Endothelial cell of umbilical vein (primary cell): ENCODE data around the gene CYP4F8. TPM values are rescaled to one million over a fixed set of nuclear protein-coding genes. Genes with fewer than 3 reads are reported as not detected.

ENCODE experiments used
- BruUV-seq: library from RNA; stranded (reverse); fragments of 400-500 nt; replicated peaks from 2 replicates; lab custom pipeline; 2021; lab: Mats Ljungman, UMichigan
- CTCF ChIA-PET: fragments of 300-600, 350-600 bp; sonication (Branson Sonifier 250); formaldehyde crosslinking; loops from one replicate; lab custom pipeline; 2021; ENCODE audit warnings: antibody characterized with exemption, inconsistent platforms; lab: Charles Lee
- POLR2A ChIA-PET: fragments of 300-600, 350-600 bp; sonication (Branson Sonifier 250); formaldehyde crosslinking; loops from one replicate; lab custom pipeline; 2021; ENCODE audit warnings: antibody characterized with exemption, inconsistent platforms; lab: Charles Lee
- DNase-seq: peaks from one replicate; pipeline ENCODE4 v3.0.0-alpha.2; 2011; ENCODE audit warnings: low read depth, low spot score
- FAIRE-seq: peaks from 2 replicates; lab custom pipeline; 2011; peaks lifted over from hg19 to GRCh38; lab: Jason Lieb, UNC
- H2AFZ ChIP-seq: 2 replicates; pipeline ENCODE4 v1.6.0; 2012; ENCODE audit warnings: low read depth, low read length, control low read depth, inconsistent platforms
- H3K27ac ChIP-seq: 2 replicates; pipeline ENCODE4 v1.5.1; 2011; ENCODE audit warnings: low read depth, mild to moderate bottlenecking, control low read depth, low read length, moderate library complexity; ENCODE audit not compliant: insufficient read depth
- H3K27me3 ChIP-seq, 2 experiments: 2 replicates each; pipeline versions ENCODE4 v1.6.0 to v1.6.1; 2011; ENCODE audit warnings: low read length in 2 of 2, mixed read lengths in 1 of 2; ENCODE audit not compliant: control insufficient read depth in 2 of 2, insufficient read depth in 2 of 2
- H3K36me3 ChIP-seq, 2 experiments: 2 replicates in 1 of 2; 3 replicates in 1 of 2; pipeline ENCODE4 v1.5.1; 2011; ENCODE audit warnings: low read length in 2 of 2, mild to moderate bottlenecking in 1 of 2, moderate library complexity in 1 of 2; ENCODE audit not compliant: control insufficient read depth in 2 of 2, insufficient read depth in 2 of 2; ENCODE audit errors: extremely low read depth in 1 of 2
- H3K4me1 ChIP-seq: 3 replicates; pipeline ENCODE4 v1.5.1; 2011; ENCODE audit warnings: mild to moderate bottlenecking, low read length; ENCODE audit not compliant: control insufficient read depth, insufficient read depth; ENCODE audit errors: extremely low read depth
- H3K4me2 ChIP-seq: 2 replicates; pipeline ENCODE4 v1.6.1; 2011; ENCODE audit warnings: low read length, control low read depth, mixed read lengths; ENCODE audit not compliant: insufficient read depth
- H3K4me3 ChIP-seq, 3 experiments: fragments of 200-600 bp in 1 of 3; sonication (generic), shearing (Covaris generic) in 1 of 3; replicated peaks in 1 of 3; 2 replicates each; pipeline ENCODE4 v1.5.1; 2011 to 2016; ENCODE audit warnings: control low read depth in 3 of 3, low read length in 3 of 3, mild to moderate bottlenecking in 2 of 3, inconsistent platforms in 1 of 3, low read depth in 1 of 3, moderate library complexity in 1 of 3; ENCODE audit not compliant: insufficient read depth in 1 of 3
- H3K79me2 ChIP-seq: 2 replicates; pipeline ENCODE4 v1.6.0; 2012; ENCODE audit warnings: low read length, inconsistent platforms; ENCODE audit not compliant: control insufficient read depth, insufficient read depth
- H3K9ac ChIP-seq: replicated peaks from 2 replicates; pipeline ENCODE3; 2011; ENCODE audit warnings: low read length, control low read depth; ENCODE audit not compliant: insufficient read depth; ENCODE audit errors: extremely low read depth
- H3K9me1 ChIP-seq: replicated peaks from 3 replicates; pipeline ENCODE4 v1.6.0; 2011; ENCODE audit warnings: mild to moderate bottlenecking, low read length; ENCODE audit not compliant: control insufficient read depth, insufficient read depth; ENCODE audit errors: extremely low read depth
- H3K9me3 ChIP-seq: replicated peaks from 2 replicates; pipeline ENCODE4 v1.5.1; 2012; ENCODE audit warnings: low read length, inconsistent platforms; ENCODE audit not compliant: control insufficient read depth, insufficient read depth
- H4K20me1 ChIP-seq: replicated peaks from 2 replicates; pipeline ENCODE3; 2011; ENCODE audit warnings: mild to moderate bottlenecking, low read length; ENCODE audit not compliant: control insufficient read depth, insufficient read depth; ENCODE audit errors: extremely low read depth
- GATA2 ChIP-seq: IDR thresholded peaks from 2 replicates; pipeline ENCODE4 v1.7.0; 2011; ENCODE audit warnings: low read depth, mild to moderate bottlenecking, moderate library complexity, mixed read lengths, low read length; ENCODE audit not compliant: insufficient read length, insufficient read depth
- JUN ChIP-seq: IDR thresholded peaks from 2 replicates; pipeline ENCODE4 v1.6.1; 2011; ENCODE audit warnings: borderline replicate concordance, low read depth; ENCODE audit not compliant: insufficient read length, insufficient read depth
- MYC ChIP-seq: IDR thresholded peaks from one replicate; pipeline ENCODE4 v1.6.1; 2011; ENCODE audit warnings: mild to moderate bottlenecking, low read depth, low read length
- POLR2A ChIP-seq: IDR thresholded peaks from 2 replicates; pipeline ENCODE4 v1.6.1; 2012; ENCODE audit warnings: low read depth, mild to moderate bottlenecking, control low read depth, low read length
- POLR2AphosphoS5 ChIP-seq: IDR thresholded peaks from 2 replicates; pipeline ENCODE4 v1.6.1; 2012; ENCODE audit warnings: low read depth, mild to moderate bottlenecking, control low read depth, low read length, moderate library complexity; ENCODE audit not compliant: insufficient read depth
- dilution Hi-C: fragments of 300-500 bp; cut with MboI; formaldehyde crosslinking; loops from one replicate; pipeline ENCODE4 v1.15.0; 2019; ENCODE audit warnings: low sequenced_read_pairs; ENCODE audit not compliant: extremely low pct_ligation_motif_present
- intact Hi-C: fragments of 100-400 bp; cut with micrococcal nuclease; formaldehyde crosslinking; loops from one replicate; pipeline ENCODE4 v1.10.0; 2022
- polyA plus RNA-seq, 4 experiments: library from polyadenylated mRNA; depleted of rRNA in 3 of 4; stranded (reverse) in 3 of 4; unstranded in 1 of 4; fragments of >200 nt; gene quantifications; 2 replicates each; pipeline versions ENCODE4 v1.2.1 to v1.2.3, GENCODE V29; 2011 to 2012; ENCODE audit warnings: missing spikeins in 1 of 4
- total RNA-seq: library from RNA; stranded (reverse); gene quantifications from 2 replicates; pipeline ENCODE4 v1.2.3, GENCODE V29; 2021
- TF ChIP-seq, protein P1 (sequence below), 2 donors: IDR thresholded peaks; 1 replicate in 1 of 2; 2 replicates in 1 of 2; pipeline ENCODE4 v1.5.1; 2011; ENCODE audit warnings: low read length in 2 of 2, mild to moderate bottlenecking in 2 of 2, moderate library complexity in 2 of 2, control low read depth in 1 of 2, inconsistent platforms in 1 of 2, low read depth in 1 of 2; ENCODE audit not compliant: insufficient read depth in 1 of 2; ENCODE audit errors: extremely low read depth in 1 of 2

Gene CYP4F8
- total and polyA plus RNA-seq, 2 donors (not counting 3 experiments of a cell fraction or from before 2014, with no cell fraction given) = not detected

DNA sequence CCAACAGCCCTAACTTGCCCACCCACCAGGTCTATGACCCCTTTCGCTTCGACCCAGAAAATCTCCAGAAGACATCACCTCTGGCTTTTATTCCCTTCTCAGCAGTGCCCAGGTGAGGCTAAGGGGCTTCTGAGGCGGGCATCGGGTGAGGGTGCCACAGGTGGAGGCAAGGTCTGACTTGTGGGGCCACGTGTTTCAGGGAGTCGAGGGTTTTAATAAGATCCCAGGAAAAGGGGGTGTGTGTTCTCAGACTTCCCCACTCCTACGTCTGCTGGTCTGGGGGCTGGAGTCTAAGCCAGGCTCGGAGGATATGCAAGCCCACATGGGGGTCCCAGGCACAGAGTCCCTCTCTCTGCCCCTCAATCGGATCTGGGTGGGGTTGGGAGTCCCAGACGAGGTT is 30.9 kb upstream of the CYP4F8 start:
- Histone ChIP-seq H3K4me1 (no peaks in the 10 kb centered on the region), H3K27ac (no peak overlapping the region), H3K9me1 (no peaks in the 10 kb centered on the region), H3K9me3 (no peaks in the 10 kb centered on the region), H3K4me3 (no peak overlapping the region), H3K79me2 (no peaks in the 10 kb centered on the region), H3K9ac (no peak overlapping the region), H2AFZ (no peak overlapping the region), H3K36me3 (no peaks in the 10 kb centered on the region), H4K20me1 (no peaks in the 10 kb centered on the region), H3K4me2 (no peak overlapping the region), H3K27me3 (no peaks in the 10 kb centered on the region)
- dilution Hi-C loops (no loop called here), intact Hi-C loops (loop anchor here (1.0 kb wide), 2 partner anchors 285 to 598 kb away; no protein-coding TSS in a partner anchor)
- ChIA-PET CTCF (no interaction called here), POLR2A (no interaction called here)
- no peak for FAIRE-seq
- no peak for DNase-seq
- no TSS peak for BruUV-seq
- no peak for TF ChIP-seq MYC
- TF ChIP-seq, protein P1, sequence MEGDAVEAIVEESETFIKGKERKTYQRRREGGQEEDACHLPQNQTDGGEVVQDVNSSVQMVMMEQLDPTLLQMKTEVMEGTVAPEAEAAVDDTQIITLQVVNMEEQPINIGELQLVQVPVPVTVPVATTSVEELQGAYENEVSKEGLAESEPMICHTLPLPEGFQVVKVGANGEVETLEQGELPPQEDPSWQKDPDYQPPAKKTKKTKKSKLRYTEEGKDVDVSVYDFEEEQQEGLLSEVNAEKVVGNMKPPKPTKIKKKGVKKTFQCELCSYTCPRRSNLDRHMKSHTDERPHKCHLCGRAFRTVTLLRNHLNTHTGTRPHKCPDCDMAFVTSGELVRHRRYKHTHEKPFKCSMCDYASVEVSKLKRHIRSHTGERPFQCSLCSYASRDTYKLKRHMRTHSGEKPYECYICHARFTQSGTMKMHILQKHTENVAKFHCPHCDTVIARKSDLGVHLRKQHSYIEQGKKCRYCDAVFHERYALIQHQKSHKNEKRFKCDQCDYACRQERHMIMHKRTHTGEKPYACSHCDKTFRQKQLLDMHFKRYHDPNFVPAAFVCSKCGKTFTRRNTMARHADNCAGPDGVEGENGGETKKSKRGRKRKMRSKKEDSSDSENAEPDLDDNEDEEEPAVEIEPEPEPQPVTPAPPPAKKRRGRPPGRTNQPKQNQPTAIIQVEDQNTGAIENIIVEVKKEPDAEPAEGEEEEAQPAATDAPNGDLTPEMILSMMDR (IDR thresholded peaks at IDR 0.05; ENCODE audit: extremely low read depth in 1 of 2, insufficient read depth in 1 of 2, low read depth in 1 of 2, low read length in 2 of 2) = no peak
- no peak for TF ChIP-seq POLR2AphosphoS5
- no peak for TF ChIP-seq POLR2A

DNA sequence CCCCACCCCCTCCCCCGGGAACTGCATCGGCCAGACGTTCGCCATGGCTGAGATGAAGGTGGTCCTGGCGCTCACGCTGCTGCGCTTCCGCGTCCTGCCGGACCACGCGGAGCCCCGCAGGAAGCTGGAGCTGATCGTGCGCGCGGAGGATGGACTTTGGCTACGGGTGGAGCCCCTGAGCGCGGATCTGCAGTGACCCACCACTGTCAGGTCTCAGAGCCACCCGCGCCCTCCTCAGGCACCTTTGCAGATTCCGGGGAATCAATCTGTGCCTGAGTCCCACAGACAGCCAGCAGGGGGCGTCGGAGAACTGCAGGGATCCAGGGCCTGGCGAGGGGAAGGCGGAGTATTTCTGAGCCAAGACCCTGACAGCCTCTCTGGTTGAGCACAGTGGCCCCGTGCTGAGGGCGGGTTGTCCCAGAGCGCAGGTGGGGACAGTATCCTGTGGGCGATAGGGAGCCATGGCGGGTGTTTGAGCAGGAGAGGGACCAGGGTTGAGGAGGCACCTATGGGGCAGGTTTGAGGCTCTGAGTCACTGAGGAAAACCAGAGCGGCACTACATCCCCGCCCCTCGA is 30.4 kb upstream of the CYP4F8 start:
- H4K20me1 ChIP-seq = no peaks in the 10 kb centered on the region
- no TSS peak for BruUV-seq
- no peaks in the 10 kb centered on the region for H3K79me2 ChIP-seq
- H3K4me2 ChIP-seq = no peak overlapping the region
- no peaks in the 10 kb centered on the region for H3K4me1 ChIP-seq
- intact Hi-C loops = loop anchor here (1.0 kb wide), 2 partner anchors 285 to 598 kb away; no protein-coding TSS in a partner anchor
- H3K27ac ChIP-seq = no peak overlapping the region
- ChIA-PET CTCF (no interaction called here), POLR2A (no interaction called here)
- H3K9me1 ChIP-seq = no peaks in the 10 kb centered on the region
- peak overlapping the region; percentile 73 for H2AFZ ChIP-seq
- H3K9ac ChIP-seq = no peak overlapping the region
- FAIRE-seq (peak; percentile 74), DNase-seq (peak; percentile 58)
- H3K36me3 ChIP-seq = no peaks in the 10 kb centered on the region
- dilution Hi-C loops = no loop called here
- no peaks in the 10 kb centered on the region for H3K9me3 ChIP-seq
- TF ChIP-seq JUN (no peak), GATA2 (no peak)
- TF ChIP-seq, protein P1 (IDR thresholded peaks at IDR 0.05; ENCODE audit: extremely low read depth in 1 of 2, insufficient read depth in 1 of 2, low read depth in 1 of 2, low read length in 2 of 2) = peak; percentile 86 to 91
- H3K4me3 ChIP-seq = no peak overlapping the region
- no peaks in the 10 kb centered on the region for H3K27me3 ChIP-seq
